Measurements from ENCODE around the gene INPP5D.

The INPP5D gene

GRCh38 chr2:233039212-233039845, 20.8 kb upstream of the INPP5D start:
- DNase-seq (ENCODE audit: low read depth): no peak
- H3K4me3 ChIP-seq (ENCODE audit: low read length): no peak overlapping the region
- TF ChIP-seq CTCF (IDR thresholded peaks at IDR 0.05; ENCODE audit: insufficient read depth, low read depth, low read length, missing control alignments): no peak

- TF ChIP-seq CTCF (IDR thresholded peaks at IDR 0.05; ENCODE audit: insufficient read depth, low read depth, low read length, missing control alignments): no peak
- no peak for DNase-seq (ENCODE audit: low read depth)
- no peak overlapping the region for H3K4me3 ChIP-seq (ENCODE audit: low read length)
Observed at GRCh38 chr2:233039846-233040530, 20.2 kb upstream of the INPP5D start.

- no peak for DNase-seq (ENCODE audit: low read depth)
- no peak overlapping the region for H3K4me3 ChIP-seq (ENCODE audit: low read length)
- TF ChIP-seq CTCF (IDR thresholded peaks at IDR 0.05; ENCODE audit: insufficient read depth, low read depth, low read length, missing control alignments): no peak
Observed at GRCh38 chr2:233040571-233040970, 19.6 kb upstream of the INPP5D start.

DNA sequence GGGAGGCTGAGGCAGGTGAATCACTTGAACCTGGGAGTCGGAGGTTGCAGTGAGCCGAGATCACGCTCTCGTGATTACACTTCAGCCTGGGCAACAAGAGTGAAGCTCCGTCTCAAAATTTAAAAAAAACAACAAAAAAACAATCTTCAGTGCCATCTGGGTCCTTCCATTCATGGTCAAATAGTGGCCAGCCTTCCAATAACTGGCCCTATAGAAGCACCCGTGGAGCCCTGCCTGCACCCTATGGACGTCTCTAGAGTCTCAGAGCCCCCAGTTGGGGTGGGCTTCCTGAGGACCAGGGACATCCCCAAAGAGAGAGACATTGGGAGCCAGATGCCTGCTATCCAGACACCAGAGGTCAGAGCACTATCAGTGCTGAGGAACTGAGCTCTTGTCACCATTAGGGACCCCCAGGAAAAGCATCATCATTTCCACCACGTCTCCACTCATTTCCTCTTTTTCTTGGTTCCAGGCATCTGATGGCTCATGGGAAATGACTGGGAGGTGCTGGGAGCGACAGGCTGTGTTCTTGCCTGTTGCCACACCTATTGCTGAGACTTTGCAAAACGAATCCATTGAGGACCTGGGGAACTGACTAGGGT, 18.3 kb upstream of the INPP5D start:
- TF ChIP-seq CTCF (IDR thresholded peaks at IDR 0.05; ENCODE audit: insufficient read depth, low read depth, low read length, missing control alignments): no peak
- no peak overlapping the region for H3K4me3 ChIP-seq (ENCODE audit: low read length)
- DNase-seq (ENCODE audit: low read depth): no peak

- TF ChIP-seq CTCF (IDR thresholded peaks at IDR 0.05; ENCODE audit: insufficient read depth, low read depth, low read length, missing control alignments): no peak
- no peak overlapping the region for H3K4me3 ChIP-seq (ENCODE audit: low read length)
- no peak for DNase-seq (ENCODE audit: low read depth)
Observed at GRCh38 chr2:233042549-233042948, 17.6 kb upstream of the INPP5D start.

- DNase-seq (ENCODE audit: low read depth): no peak
- H3K4me3 ChIP-seq (ENCODE audit: low read length): no peak overlapping the region
- TF ChIP-seq CTCF (IDR thresholded peaks at IDR 0.05; ENCODE audit: insufficient read depth, low read depth, low read length, missing control alignments): no peak
Observed at GRCh38 chr2:233044974-233045605, 15.1 kb upstream of the INPP5D start.

Measured in epithelial cell of esophagus (primary cell).